HEK293 (cell line): ENCODE data around the gene CSMD2.

Experiments
- CTCF ChIA-PET: fragments of 350-600 bp; formaldehyde crosslinking; extraction: SDS; loops from one replicate; lab custom pipeline; 2021; ENCODE audit warnings: antibody characterized with exemption; lab: Yijun Ruan, JAX
- POLR2A ChIA-PET: fragments of 300-600 bp; formaldehyde crosslinking; extraction: SDS; loops from one replicate; lab custom pipeline; 2020; ENCODE audit warnings: antibody characterized with exemption, inconsistent platforms; lab: Yijun Ruan, JAX
- H3K27ac ChIP-seq: fragments of 200-500 bp; sonication (Bioruptor generic); 2 replicates; pipeline ENCODE4 v1.5.1; 2014; ENCODE audit warnings: low read depth, low read length, control low read depth, inconsistent platforms; ENCODE audit errors: extremely low read depth
- H3K36me3 ChIP-seq, 2 experiments: fragments of 200-500 bp in 1 of 2; sonication (Bioruptor generic) in 1 of 2; 1 replicate in 1 of 2; 2 replicates in 1 of 2; pipeline ENCODE4 v1.5.1; 2014 to 2017; ENCODE audit warnings: inconsistent platforms in 2 of 2, low read length in 2 of 2; ENCODE audit not compliant: control insufficient read depth in 2 of 2, insufficient read depth in 1 of 2
- H3K4me1 ChIP-seq: fragments of 200-500 bp; sonication (Bioruptor generic); 2 replicates; pipeline ENCODE4 v1.5.1; 2014; ENCODE audit warnings: mild to moderate bottlenecking, low read length, inconsistent platforms; ENCODE audit not compliant: control insufficient read depth, insufficient read depth
- H3K4me3 ChIP-seq: 2 replicates; pipeline ENCODE4 v1.5.1; 2011; ENCODE audit warnings: low read depth, mild to moderate bottlenecking, control low read depth, low read length, moderate library complexity
- H3K9me3 ChIP-seq: fragments of 200-500 bp; sonication (Bioruptor generic); 2 replicates; pipeline ENCODE4 v1.5.1; 2014; ENCODE audit warnings: low read depth, low read length, inconsistent platforms; ENCODE audit not compliant: control insufficient read depth, insufficient read depth
- FEZF1 ChIP-seq: fragments of 450-650 bp; formaldehyde crosslinking; IDR thresholded peaks from 2 replicates; pipeline ENCODE4 v1.5.1; 2016; ENCODE audit warnings: missing biosample characterization, missing genetic modification characterization
- GFI1B ChIP-seq: fragments of 450-650 bp; formaldehyde crosslinking; IDR thresholded peaks from 2 replicates; pipeline ENCODE4 v1.5.1; 2016; ENCODE audit warnings: missing biosample characterization, missing genetic modification characterization
- GLIS1 ChIP-seq: fragments of 450-650 bp; formaldehyde crosslinking; IDR thresholded peaks from 2 replicates; pipeline ENCODE4 v1.5.1; 2016; ENCODE audit warnings: missing biosample characterization, missing genetic modification characterization
- KLF7 ChIP-seq: fragments of 450-650 bp; formaldehyde crosslinking; IDR thresholded peaks from 2 replicates; pipeline ENCODE4 v1.5.1; 2016; ENCODE audit warnings: missing biosample characterization, missing genetic modification characterization, borderline replicate concordance
- TCF7L2 ChIP-seq: IDR thresholded peaks from 2 replicates; pipeline ENCODE4 v1.6.1; 2011; ENCODE audit warnings: low read depth, mild to moderate bottlenecking, inconsistent platforms, low read length, moderate library complexity, borderline replicate concordance
- WT1 ChIP-seq: fragments of 450-650 bp; formaldehyde crosslinking; IDR thresholded peaks from 2 replicates; pipeline ENCODE4 v1.5.1; 2016; ENCODE audit warnings: missing biosample characterization, missing genetic modification characterization
- ZNF146 ChIP-seq: fragments of 450-650 bp; formaldehyde crosslinking; IDR thresholded peaks from 2 replicates; pipeline ENCODE4 v1.5.1; 2016; ENCODE audit warnings: missing biosample characterization, missing genetic modification characterization
- ZNF2 ChIP-seq: fragments of 450-650 bp; formaldehyde crosslinking; IDR thresholded peaks from 2 replicates; pipeline ENCODE4 v1.5.1; 2016; ENCODE audit warnings: missing biosample characterization, missing genetic modification characterization
- ZNF302 ChIP-seq: fragments of 450-650 bp; formaldehyde crosslinking; IDR thresholded peaks from 2 replicates; pipeline ENCODE4 v1.5.1; 2016; ENCODE audit warnings: missing biosample characterization, missing genetic modification characterization, low read depth
- ZNF423 ChIP-seq: fragments of 450-650 bp; formaldehyde crosslinking; IDR thresholded peaks from 2 replicates; pipeline ENCODE4 v1.5.1; 2016; ENCODE audit warnings: missing biosample characterization, missing genetic modification characterization
- ZNF501 ChIP-seq: fragments of 450-650 bp; formaldehyde crosslinking; IDR thresholded peaks from 2 replicates; pipeline ENCODE4 v1.5.1; 2016; ENCODE audit warnings: missing biosample characterization, missing genetic modification characterization
- ZNF510 ChIP-seq: fragments of 450-650 bp; formaldehyde crosslinking; IDR thresholded peaks from 2 replicates; pipeline ENCODE4 v1.5.1; 2018; ENCODE audit warnings: mild to moderate bottlenecking, missing genetic modification characterization, missing biosample characterization; ENCODE audit not compliant: insufficient replicate concordance
- ZNF529 ChIP-seq: fragments of 450-650 bp; formaldehyde crosslinking; IDR thresholded peaks from 2 replicates; pipeline ENCODE4 v1.5.1; 2017; ENCODE audit warnings: missing genetic modification characterization, missing biosample characterization; ENCODE audit not compliant: insufficient replicate concordance
- ZNF600 ChIP-seq: fragments of 450-650 bp; formaldehyde crosslinking; IDR thresholded peaks from 2 replicates; pipeline ENCODE4 v1.5.1; 2016; ENCODE audit warnings: missing biosample characterization, missing genetic modification characterization
- ZNF624 ChIP-seq: fragments of 450-650 bp; formaldehyde crosslinking; IDR thresholded peaks from 2 replicates; pipeline ENCODE4 v1.5.1; 2017; ENCODE audit warnings: missing biosample characterization, missing genetic modification characterization
- ZNF843 ChIP-seq: fragments of 450-650 bp; formaldehyde crosslinking; IDR thresholded peaks from 2 replicates; pipeline ENCODE4 v1.5.1; 2016; ENCODE audit warnings: missing biosample characterization, missing genetic modification characterization
- TF ChIP-seq, protein P1 (sequence below): fragments of 450-650 bp; formaldehyde crosslinking; IDR thresholded peaks from 2 replicates; pipeline ENCODE4 v1.5.1; 2016; ENCODE audit warnings: missing biosample characterization, missing genetic modification characterization
- TF ChIP-seq, protein P2 (sequence below): fragments of 450-650 bp; formaldehyde crosslinking; IDR thresholded peaks from 2 replicates; pipeline ENCODE4 v1.5.1; 2016; ENCODE audit warnings: missing biosample characterization, missing genetic modification characterization
- TF ChIP-seq, protein P3 (sequence below): fragments of 450-650 bp; formaldehyde crosslinking; IDR thresholded peaks from 2 replicates; pipeline ENCODE4 v1.5.1; 2016; ENCODE audit warnings: missing biosample characterization, missing genetic modification characterization
- TF ChIP-seq, protein P4 (sequence below): fragments of 450-650 bp; formaldehyde crosslinking; IDR thresholded peaks from 2 replicates; pipeline ENCODE4 v1.5.1; 2016; ENCODE audit warnings: missing biosample characterization, missing genetic modification characterization

CSMD2 gene

DNA sequence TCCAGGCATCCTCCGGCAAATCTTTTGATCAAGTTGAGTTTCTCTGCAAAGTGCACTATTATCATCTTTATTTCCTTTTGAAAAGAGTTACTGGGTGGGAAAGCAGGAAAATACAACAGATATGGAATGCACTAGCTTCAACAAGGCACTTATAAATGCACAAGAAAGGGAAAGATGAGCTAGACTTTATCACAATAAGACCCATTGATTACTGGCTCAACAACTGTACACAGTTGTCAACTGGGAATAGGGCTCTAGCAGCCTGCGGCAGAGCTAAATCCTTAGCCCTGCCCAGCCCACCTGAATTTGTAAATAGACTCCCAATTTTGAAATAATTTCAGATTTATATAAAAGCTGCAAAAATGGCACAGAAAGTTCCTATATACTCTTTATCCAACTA lies 111.4 kb downstream of the CSMD2 start:
- POLR2A ChIA-PET: no interaction called here
- no peak for TF ChIP-seq ZNF843 (tag by site-specific recombination)
- TF ChIP-seq, protein P1, sequence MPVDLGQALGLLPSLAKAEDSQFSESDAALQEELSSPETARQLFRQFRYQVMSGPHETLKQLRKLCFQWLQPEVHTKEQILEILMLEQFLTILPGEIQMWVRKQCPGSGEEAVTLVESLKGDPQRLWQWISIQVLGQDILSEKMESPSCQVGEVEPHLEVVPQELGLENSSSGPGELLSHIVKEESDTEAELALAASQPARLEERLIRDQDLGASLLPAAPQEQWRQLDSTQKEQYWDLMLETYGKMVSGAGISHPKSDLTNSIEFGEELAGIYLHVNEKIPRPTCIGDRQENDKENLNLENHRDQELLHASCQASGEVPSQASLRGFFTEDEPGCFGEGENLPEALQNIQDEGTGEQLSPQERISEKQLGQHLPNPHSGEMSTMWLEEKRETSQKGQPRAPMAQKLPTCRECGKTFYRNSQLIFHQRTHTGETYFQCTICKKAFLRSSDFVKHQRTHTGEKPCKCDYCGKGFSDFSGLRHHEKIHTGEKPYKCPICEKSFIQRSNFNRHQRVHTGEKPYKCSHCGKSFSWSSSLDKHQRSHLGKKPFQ (tag by site-specific recombination): no peak
- no peak for TF ChIP-seq WT1 (tag by site-specific recombination)
- no peak for TF ChIP-seq ZNF510 (tag by site-specific recombination)
- TF ChIP-seq TCF7L2: no peak
- no peak for TF ChIP-seq GFI1B (tag by site-specific recombination)
- TF ChIP-seq, protein P2, sequence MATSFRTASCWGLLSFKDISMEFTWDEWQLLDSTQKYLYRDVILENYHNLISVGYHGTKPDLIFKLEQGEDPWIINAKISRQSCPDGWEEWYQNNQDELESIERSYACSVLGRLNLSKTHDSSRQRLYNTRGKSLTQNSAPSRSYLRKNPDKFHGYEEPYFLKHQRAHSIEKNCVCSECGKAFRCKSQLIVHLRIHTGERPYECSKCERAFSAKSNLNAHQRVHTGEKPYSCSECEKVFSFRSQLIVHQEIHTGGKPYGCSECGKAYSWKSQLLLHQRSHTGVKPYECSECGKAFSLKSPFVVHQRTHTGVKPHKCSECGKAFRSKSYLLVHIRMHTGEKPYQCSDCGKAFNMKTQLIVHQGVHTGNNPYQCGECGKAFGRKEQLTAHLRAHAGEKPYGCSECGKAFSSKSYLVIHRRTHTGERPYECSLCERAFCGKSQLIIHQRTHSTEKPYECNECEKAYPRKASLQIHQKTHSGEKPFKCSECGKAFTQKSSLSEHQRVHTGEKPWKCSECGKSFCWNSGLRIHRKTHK (tag by site-specific recombination): no peak
- TF ChIP-seq ZNF600: no peak
- TF ChIP-seq FEZF1 (tag by site-specific recombination): no peak
- no peak for TF ChIP-seq ZNF146 (tag by site-specific recombination)
- no peak for TF ChIP-seq GLIS1 (tag by site-specific recombination)
- no peak for TF ChIP-seq ZNF501 (tag by site-specific recombination)

DNA sequence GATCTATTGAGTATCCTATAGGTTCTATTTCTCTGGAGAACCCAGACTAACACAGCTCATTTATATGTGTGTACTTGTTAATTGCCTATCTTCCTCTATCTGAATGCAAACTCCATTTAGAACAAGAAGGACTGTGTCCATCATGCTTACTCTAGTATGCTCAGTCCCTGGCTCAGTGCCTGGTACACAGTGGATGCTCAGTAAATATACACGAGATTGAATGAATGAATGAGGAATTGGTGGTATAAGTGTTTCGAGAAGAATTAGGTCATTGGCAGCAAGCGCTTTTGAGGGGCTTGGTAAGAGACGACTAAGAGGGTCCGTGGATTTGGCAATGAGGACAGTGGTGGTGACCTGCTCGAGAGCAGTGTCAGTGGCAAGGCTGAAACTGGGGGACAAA lies 112.5 kb downstream of the CSMD2 start:
- CTCF ChIA-PET: interaction anchor here (0.6 kb wide), 1 partner anchor 650 kb away, joined by 3 read pairs; no protein-coding TSS in a partner anchor
- TF ChIP-seq KLF7 (tag by site-specific recombination) (no peak), ZNF423 (no peak), ZNF2 (tag by site-specific recombination) (no peak), ZNF529 (tag by site-specific recombination) (no peak), ZNF624 (tag by site-specific recombination) (no peak), ZNF302 (tag by site-specific recombination) (no peak)
- TF ChIP-seq, protein P3, sequence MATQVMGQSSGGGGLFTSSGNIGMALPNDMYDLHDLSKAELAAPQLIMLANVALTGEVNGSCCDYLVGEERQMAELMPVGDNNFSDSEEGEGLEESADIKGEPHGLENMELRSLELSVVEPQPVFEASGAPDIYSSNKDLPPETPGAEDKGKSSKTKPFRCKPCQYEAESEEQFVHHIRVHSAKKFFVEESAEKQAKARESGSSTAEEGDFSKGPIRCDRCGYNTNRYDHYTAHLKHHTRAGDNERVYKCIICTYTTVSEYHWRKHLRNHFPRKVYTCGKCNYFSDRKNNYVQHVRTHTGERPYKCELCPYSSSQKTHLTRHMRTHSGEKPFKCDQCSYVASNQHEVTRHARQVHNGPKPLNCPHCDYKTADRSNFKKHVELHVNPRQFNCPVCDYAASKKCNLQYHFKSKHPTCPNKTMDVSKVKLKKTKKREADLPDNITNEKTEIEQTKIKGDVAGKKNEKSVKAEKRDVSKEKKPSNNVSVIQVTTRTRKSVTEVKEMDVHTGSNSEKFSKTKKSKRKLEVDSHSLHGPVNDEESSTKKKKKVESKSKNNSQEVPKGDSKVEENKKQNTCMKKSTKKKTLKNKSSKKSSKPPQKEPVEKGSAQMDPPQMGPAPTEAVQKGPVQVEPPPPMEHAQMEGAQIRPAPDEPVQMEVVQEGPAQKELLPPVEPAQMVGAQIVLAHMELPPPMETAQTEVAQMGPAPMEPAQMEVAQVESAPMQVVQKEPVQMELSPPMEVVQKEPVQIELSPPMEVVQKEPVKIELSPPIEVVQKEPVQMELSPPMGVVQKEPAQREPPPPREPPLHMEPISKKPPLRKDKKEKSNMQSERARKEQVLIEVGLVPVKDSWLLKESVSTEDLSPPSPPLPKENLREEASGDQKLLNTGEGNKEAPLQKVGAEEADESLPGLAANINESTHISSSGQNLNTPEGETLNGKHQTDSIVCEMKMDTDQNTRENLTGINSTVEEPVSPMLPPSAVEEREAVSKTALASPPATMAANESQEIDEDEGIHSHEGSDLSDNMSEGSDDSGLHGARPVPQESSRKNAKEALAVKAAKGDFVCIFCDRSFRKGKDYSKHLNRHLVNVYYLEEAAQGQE: no peak
- TF ChIP-seq, protein P4, sequence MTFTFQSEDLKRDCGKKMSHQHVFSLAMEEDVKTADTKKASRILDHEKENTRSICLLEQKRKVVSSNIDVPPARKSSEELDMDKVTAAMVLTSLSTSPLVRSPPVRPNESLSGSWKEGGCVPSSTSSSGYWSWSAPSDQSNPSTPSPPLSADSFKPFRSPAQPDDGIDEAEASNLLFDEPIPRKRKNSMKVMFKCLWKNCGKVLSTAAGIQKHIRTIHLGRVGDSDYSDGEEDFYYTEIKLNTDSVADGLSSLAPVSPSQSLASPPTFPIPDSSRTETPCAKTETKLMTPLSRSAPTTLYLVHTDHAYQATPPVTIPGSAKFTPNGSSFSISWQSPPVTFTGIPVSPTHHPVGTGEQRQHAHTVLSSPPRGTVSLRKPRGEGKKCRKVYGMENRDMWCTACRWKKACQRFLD: no peak
- no peak overlapping the region for H3K4me3 ChIP-seq
- H3K27ac ChIP-seq: no peak overlapping the region
- no peaks in the 10 kb centered on the region for H3K4me1 ChIP-seq
- POLR2A ChIA-PET: no interaction called here
- H3K9me3 ChIP-seq: no peaks in the 10 kb centered on the region
- H3K36me3 ChIP-seq: no peaks in the 10 kb centered on the region

More for the DNA sequence above, 111.4 kb downstream of the CSMD2 start:
- Histone ChIP-seq H3K36me3 (no peaks in the 10 kb centered on the region), H3K4me1 (no peaks in the 10 kb centered on the region), H3K27ac (no peak overlapping the region), H3K9me3 (no peaks in the 10 kb centered on the region), H3K4me3 (no peak overlapping the region)
- CTCF ChIA-PET: interaction anchor here (1.3 kb wide), 1 partner anchor 40 kb away, joined by 6 read pairs; no protein-coding TSS in a partner anchor
